Activated CD8-positive, alpha-beta T cell treated with anti-CD3 and anti-CD28 coated beads for 36 hours (primary cell): ENCODE data around the gene APOC4. TPM values are rescaled to one million over a fixed set of nuclear protein-coding genes. Genes with fewer than 3 reads are reported as not detected.

Source experiments
- ATAC-seq: fragments of 200-7000 bp; cut with Tn5 transposase; one replicate; pipeline ENCODE4 v1.10.0; 2021; ENCODE audit warnings: mild to moderate bottlenecking, moderate library complexity
- CTCF ChIA-PET: fragments of 350-600 bp; sonication (Branson Sonifier 250); formaldehyde crosslinking; loops from one replicate; lab custom pipeline; 2021; ENCODE audit warnings: antibody characterized with exemption; lab: Charles Lee
- POLR2A ChIA-PET: fragments of 350-600 bp; sonication (Branson Sonifier 250); formaldehyde crosslinking; loops from one replicate; lab custom pipeline; 2021; ENCODE audit warnings: antibody characterized with exemption; lab: Charles Lee
- DNase-seq: peaks from one replicate; pipeline ENCODE4 v3.0.0-alpha.2; 2020
- H3K27ac Mint-ChIP-seq: one replicate; pipeline ENCODE4 v1.8.0; 2021; ENCODE audit warnings: mild to moderate bottlenecking, mixed read lengths
- H3K27me3 Mint-ChIP-seq: one replicate; pipeline ENCODE4 v1.8.0; 2021; ENCODE audit warnings: mixed read lengths
- H3K36me3 Mint-ChIP-seq: one replicate; pipeline ENCODE4 v1.8.0; 2021; ENCODE audit warnings: low read depth, mixed read lengths
- H3K4me1 Mint-ChIP-seq: one replicate; pipeline ENCODE4 v1.8.0; 2021; ENCODE audit warnings: low read depth, mixed read lengths
- H3K4me3 Mint-ChIP-seq: one replicate; pipeline ENCODE4 v1.8.0; 2021; ENCODE audit warnings: mild to moderate bottlenecking, moderate library complexity, mixed read lengths
- H3K9me3 Mint-ChIP-seq: one replicate; pipeline ENCODE4 v1.8.0; 2021; ENCODE audit warnings: mixed read lengths
- CTCF ChIP-seq: fragments of 200-600 bp; IDR thresholded peaks from one replicate; pipeline ENCODE4 v1.8.0; 2022; ENCODE audit warnings: antibody characterized with exemption, mild to moderate bottlenecking
- intact Hi-C: fragments of 100-400 bp; cut with micrococcal nuclease; formaldehyde crosslinking; loops from one replicate; pipeline ENCODE4 v1.10.0; 2022
- total RNA-seq, 2 experiments: library from RNA; stranded (reverse); gene quantifications; one replicate each; pipeline ENCODE4 v1.2.3, GENCODE V29; 2021

APOC4 gene
- total RNA-seq, 2 experiments from 2014 or later: not detected

GRCh38 chr19:44897835-44898234, 44.2 kb upstream of the APOC4 start:
- intact Hi-C loops: no loop called here
- Mint-ChIP-seq H3K36me3 (peaks cover 48% of the 10 kb centered on the region), H3K4me3 (no peak overlapping the region), H3K27me3 (no peaks in the 10 kb centered on the region), H3K27ac (no peak overlapping the region), H3K9me3 (no peaks in the 10 kb centered on the region), H3K4me1 (peaks cover 12% of the 10 kb centered on the region)
- no peak for TF ChIP-seq CTCF
- ATAC-seq (no peak), DNase-seq (no peak)
- CTCF ChIA-PET: interaction anchor here (1.8 kb wide), 1 partner anchor 55 kb away, joined by 5 read pairs; no protein-coding TSS in a partner anchor
- POLR2A ChIA-PET: no interaction called here

DNA sequence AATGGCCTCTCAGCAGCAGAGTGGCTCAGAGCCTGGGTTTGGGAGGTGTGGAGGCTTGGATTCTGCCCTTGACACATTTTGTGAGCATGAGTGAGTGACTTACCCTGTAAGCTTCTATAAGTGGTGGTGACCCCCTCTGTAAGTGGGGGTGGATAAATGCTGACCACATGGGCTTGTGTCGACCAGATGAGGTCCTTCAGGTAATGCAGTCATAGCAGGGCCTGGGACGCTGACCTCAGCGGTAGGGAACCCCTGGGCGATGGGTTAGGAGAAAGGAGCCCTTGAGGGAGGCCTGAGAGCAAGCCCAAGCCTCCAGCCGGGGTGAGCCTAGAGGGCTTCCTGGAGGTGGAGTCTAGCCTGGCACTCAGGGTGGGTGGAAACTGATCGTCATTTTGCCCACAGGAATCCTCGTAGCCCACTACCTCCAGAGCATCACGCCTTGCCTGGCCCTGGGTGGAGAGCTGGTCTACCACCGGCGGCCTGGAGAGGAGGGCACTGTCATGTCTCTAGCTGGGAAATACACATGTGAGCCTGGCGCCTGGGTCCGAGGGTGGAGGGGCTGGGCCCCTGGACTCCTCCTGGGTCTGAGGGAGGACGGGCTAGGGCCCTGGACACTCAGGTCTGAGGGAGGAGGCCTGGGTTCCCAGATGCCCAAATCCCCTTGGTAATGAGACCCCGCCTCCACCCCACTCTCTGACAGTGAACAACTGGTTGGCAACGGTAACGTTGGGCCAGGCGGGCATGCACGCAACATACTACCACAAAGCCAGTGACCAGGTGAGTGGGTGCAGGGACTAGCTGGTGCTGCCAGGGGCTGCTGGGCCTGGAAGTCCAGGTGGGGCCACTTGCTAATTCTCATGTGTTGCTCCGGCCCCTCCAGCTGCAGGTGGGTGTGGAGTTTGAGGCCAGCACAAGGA, 41.5 kb upstream of the APOC4 start:
- Mint-ChIP-seq H3K27me3 (peaks cover 2% of the 10 kb centered on the region), H3K36me3 (peaks cover 32% of the 10 kb centered on the region), H3K27ac (no peak overlapping the region), H3K4me1 (peaks cover 2% of the 10 kb centered on the region), H3K4me3 (no peak overlapping the region), H3K9me3 (no peaks in the 10 kb centered on the region)
- ChIA-PET POLR2A (interaction anchor here (1.0 to 1.8 kb wide), 4 partner anchors 8 to 53 kb away, joined by 3 to 9 read pairs (median 6); partner anchors contain the start of gene TOMM40), CTCF (no interaction called here)
- no peak for TF ChIP-seq CTCF
- ATAC-seq (no peak), DNase-seq (no peak)
- intact Hi-C loops: loop anchor here (5.0 kb wide), 1 partner anchor 52 kb away; no protein-coding TSS in a partner anchor

DNA sequence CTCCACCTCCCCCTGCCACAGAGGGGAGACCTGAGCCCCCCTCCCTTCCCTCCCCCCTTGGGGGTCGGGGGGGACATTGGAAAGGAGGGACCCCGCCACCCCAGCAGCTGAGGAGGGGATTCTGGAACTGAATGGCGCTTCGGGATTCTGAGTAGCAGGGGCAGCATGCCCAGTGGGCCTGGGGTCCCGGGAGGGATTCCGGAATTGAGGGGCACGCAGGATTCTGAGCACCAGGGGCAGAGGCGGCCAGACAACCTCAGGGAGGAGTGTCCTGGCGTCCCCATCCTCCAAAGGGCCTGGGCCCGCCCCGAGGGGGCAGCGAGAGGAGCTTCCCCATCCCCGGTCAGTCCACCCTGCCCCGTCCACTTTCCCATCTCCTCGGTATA, 38.8 kb upstream of the APOC4 start:
- Mint-ChIP-seq H3K36me3 (peaks cover 22% of the 10 kb centered on the region), H3K27me3 (peaks cover 19% of the 10 kb centered on the region), H3K4me3 (no peak overlapping the region), H3K27ac (no peak overlapping the region), H3K4me1 (peaks cover 10% of the 10 kb centered on the region), H3K9me3 (no peaks in the 10 kb centered on the region)
- ATAC-seq (no peak), DNase-seq (no peak)
- no peak for TF ChIP-seq CTCF
- ChIA-PET CTCF (interaction anchor here (1.0 to 6.0 kb wide), 8 partner anchors 11 to 96 kb away, joined by 3 to 46 read pairs (median 4); partner anchors contain the start of gene TOMM40), POLR2A (interaction anchor here (1.1 to 4.1 kb wide), 4 partner anchors 8 to 57 kb away, joined by 3 to 27 read pairs (median 9); partner anchors contain the start of gene TOMM40)
- intact Hi-C loops: loop anchor here (5.0 kb wide), 1 partner anchor 49 kb away; no protein-coding TSS in a partner anchor

GRCh38 chr19:44903602-44904425, 38.2 kb upstream of the APOC4 start:
- Mint-ChIP-seq H3K9me3 (no peaks in the 10 kb centered on the region), H3K36me3 (peaks cover 21% of the 10 kb centered on the region), H3K4me1 (peaks cover 10% of the 10 kb centered on the region), H3K27ac (no peak overlapping the region), H3K27me3 (peaks cover 19% of the 10 kb centered on the region), H3K4me3 (no peak overlapping the region)
- CTCF ChIA-PET: interaction anchor here (0.7 to 6.0 kb wide), 11 partner anchors 11 to 156 kb away, joined by 3 to 46 read pairs (median 4); partner anchors contain the start of gene TOMM40
- POLR2A ChIA-PET: interaction anchor here (0.8 to 4.1 kb wide), 7 partner anchors 9 to 100 kb away, joined by 3 to 27 read pairs (median 4); partner anchors contain the start of gene TOMM40
- intact Hi-C loops: loop anchor here (5.0 kb wide), 1 partner anchor 48 kb away; no protein-coding TSS in a partner anchor
- peak; percentile 83 for DNase-seq
- ATAC-seq: peak; percentile 71
- peak; percentile 97 for TF ChIP-seq CTCF
